ENCODE data around the gene PHACTR3. TPM values are rescaled to one million over a fixed set of nuclear protein-coding genes. Genes with fewer than 3 reads are reported as not detected.

Gene PHACTR3
- total RNA-seq, 4 donors from 2014 or later: 5.4 to 15.9 (median 10.0) TPM

DNA sequence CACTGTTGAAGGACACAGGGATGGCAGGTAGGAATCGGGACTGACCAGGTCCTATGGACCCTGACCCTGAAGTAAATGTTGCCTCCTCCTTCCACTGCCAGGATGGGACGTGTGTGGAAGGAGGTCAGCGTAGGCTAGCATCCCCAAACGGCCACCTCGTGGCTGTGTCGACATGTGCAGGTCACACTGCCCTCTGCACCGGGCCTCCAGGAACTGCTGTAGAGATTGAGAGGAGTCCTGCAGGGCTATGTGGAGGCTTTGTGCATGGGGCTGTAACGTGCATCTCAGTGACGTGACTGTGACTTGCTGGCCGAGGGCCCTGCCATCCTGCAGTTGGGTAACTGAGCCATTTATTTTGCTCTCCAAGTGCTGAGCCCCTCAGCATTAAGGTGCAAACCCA lies 149.5 kb downstream of the PHACTR3 start:
- no peak for DNase-seq (ENCODE audit: low spot score in 2 of 2)
- no peak overlapping the region for H3K4me3 ChIP-seq
- no peaks in the 10 kb centered on the region for H3K9me3 ChIP-seq
- peaks cover 0 to 26% (median 0%) of the 10 kb centered on the region in 4 donors for H3K4me1 ChIP-seq
- H3K27me3 ChIP-seq: peaks cover 0 to 61% of the 10 kb centered on the region in 2 donors
- H3K36me3 ChIP-seq: no peaks in the 10 kb centered on the region
- WGBS, 2 donors: 70% methylated on average over 9 to 10 of the region's 10 CpGs
- no peak overlapping the region for H3K27ac ChIP-seq
- no peak for TF ChIP-seq EP300 (IDR thresholded peaks at IDR 0.05)
- TF ChIP-seq, protein P1, sequence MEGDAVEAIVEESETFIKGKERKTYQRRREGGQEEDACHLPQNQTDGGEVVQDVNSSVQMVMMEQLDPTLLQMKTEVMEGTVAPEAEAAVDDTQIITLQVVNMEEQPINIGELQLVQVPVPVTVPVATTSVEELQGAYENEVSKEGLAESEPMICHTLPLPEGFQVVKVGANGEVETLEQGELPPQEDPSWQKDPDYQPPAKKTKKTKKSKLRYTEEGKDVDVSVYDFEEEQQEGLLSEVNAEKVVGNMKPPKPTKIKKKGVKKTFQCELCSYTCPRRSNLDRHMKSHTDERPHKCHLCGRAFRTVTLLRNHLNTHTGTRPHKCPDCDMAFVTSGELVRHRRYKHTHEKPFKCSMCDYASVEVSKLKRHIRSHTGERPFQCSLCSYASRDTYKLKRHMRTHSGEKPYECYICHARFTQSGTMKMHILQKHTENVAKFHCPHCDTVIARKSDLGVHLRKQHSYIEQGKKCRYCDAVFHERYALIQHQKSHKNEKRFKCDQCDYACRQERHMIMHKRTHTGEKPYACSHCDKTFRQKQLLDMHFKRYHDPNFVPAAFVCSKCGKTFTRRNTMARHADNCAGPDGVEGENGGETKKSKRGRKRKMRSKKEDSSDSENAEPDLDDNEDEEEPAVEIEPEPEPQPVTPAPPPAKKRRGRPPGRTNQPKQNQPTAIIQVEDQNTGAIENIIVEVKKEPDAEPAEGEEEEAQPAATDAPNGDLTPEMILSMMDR (IDR thresholded peaks at IDR 0.05): no peak
- TF ChIP-seq POLR2A (IDR thresholded peaks at IDR 0.05): no peak

DNA sequence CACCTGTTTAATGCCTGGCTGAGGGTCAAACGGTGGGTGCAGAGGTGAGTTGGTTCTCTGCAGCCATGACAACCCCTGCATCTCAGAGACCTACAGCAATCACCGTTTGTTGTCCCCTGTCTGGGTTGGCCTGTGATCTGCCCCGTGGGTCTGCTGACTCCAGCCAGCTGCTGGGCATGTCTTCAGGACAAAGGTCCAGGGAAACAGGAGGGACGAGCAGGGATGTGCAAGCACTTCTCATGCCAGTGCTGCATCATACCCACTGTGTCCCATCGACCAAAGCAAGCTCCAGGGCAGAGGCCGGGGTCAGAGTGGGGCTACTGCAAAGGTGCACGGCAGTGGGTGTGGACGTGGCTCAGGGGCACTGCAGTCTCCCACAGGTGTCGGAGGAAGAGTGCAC lies 150.2 kb downstream of the PHACTR3 start:
- Histone ChIP-seq H3K9me3 (no peaks in the 10 kb centered on the region), H3K4me1 (peaks cover 0 to 19% (median 0%) of the 10 kb centered on the region in 4 donors), H3K27ac (no peak overlapping the region), H3K4me3 (no peak overlapping the region), H3K27me3 (peaks cover 0 to 61% of the 10 kb centered on the region in 2 donors), H3K36me3 (no peaks in the 10 kb centered on the region)
- DNase-seq (ENCODE audit: low spot score in 2 of 2): no peak
- TF ChIP-seq, protein P1 (IDR thresholded peaks at IDR 0.05): no peak
- TF ChIP-seq EP300 (IDR thresholded peaks at IDR 0.05) (no peak), POLR2A (IDR thresholded peaks at IDR 0.05) (no peak)
- WGBS, 2 donors: 65 to 69% methylated on average over 9 of the region's 9 CpGs

DNA sequence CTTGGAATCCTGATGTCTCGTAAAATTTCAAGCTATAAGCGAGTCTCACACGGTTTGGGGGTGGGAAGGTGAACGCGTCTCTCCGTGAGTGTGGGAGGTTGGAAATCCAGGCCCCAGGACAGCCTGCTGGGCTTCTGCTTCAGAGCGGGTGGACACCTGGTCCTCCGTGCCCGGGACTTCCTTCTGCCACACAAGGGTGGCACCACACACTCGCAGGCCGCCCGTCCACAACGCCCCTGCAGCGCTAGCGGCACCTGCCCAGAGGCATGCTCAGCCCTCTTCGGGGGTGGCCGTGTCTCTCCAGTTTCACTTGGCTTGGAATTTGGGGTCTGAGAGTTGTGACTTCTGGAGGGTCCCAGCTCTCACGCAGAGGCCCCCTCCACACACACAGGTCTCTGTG lies 151.9 kb downstream of the PHACTR3 start:
- no peak for DNase-seq (ENCODE audit: low spot score in 2 of 2)
- Histone ChIP-seq H3K27ac (no peak overlapping the region), H3K4me3 (no peak overlapping the region), H3K36me3 (no peaks in the 10 kb centered on the region), H3K9me3 (no peaks in the 10 kb centered on the region), H3K4me1 (peaks cover 0 to 14% (median 0%) of the 10 kb centered on the region in 4 donors), H3K27me3 (peaks cover 0 to 52% of the 10 kb centered on the region in 2 donors)
- TF ChIP-seq POLR2A (IDR thresholded peaks at IDR 0.05): no peak
- no peak for TF ChIP-seq EP300 (IDR thresholded peaks at IDR 0.05)
- TF ChIP-seq, protein P1 (IDR thresholded peaks at IDR 0.05): no peak
- WGBS, 2 donors: 87 to 93% methylated on average over 18 of the region's 18 CpGs

DNA sequence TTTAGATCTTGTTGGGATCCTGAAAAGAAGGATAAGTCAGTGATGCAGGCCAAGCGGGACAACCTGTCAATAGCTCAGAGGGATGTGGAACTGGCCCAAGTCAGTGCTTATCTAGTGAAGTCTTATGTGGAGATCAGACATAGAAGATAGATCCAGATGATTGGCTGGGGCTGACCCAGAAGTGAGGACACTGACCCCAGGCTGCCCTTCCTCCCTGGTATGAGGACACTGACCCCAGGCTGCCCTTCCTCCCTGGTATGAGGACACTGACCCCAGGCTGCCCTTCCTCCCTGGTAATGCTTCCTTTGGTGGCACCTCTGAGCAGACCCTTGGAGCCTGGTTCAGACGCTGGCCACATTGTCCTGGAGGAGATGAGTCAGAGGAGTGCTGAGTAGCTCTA lies 159.7 kb downstream of the PHACTR3 start:
- TF ChIP-seq, protein P1 (IDR thresholded peaks at IDR 0.05): no peak
- no peak for TF ChIP-seq POLR2A (IDR thresholded peaks at IDR 0.05)
- no peak for TF ChIP-seq EP300 (IDR thresholded peaks at IDR 0.05)
- 49 to 67% methylated on average over 2 of the region's 2 CpGs for WGBS, 2 donors
- Histone ChIP-seq H3K4me3 (no peak overlapping the region), H3K27me3 (no peaks in the 10 kb centered on the region), H3K36me3 (no peaks in the 10 kb centered on the region), H3K4me1 (no peaks in the 10 kb centered on the region), H3K9me3 (peaks cover 0 to 4% (median 0%) of the 10 kb centered on the region in 4 donors), H3K27ac (no peak overlapping the region)
- no peak for DNase-seq (ENCODE audit: low spot score in 2 of 2)

DNA sequence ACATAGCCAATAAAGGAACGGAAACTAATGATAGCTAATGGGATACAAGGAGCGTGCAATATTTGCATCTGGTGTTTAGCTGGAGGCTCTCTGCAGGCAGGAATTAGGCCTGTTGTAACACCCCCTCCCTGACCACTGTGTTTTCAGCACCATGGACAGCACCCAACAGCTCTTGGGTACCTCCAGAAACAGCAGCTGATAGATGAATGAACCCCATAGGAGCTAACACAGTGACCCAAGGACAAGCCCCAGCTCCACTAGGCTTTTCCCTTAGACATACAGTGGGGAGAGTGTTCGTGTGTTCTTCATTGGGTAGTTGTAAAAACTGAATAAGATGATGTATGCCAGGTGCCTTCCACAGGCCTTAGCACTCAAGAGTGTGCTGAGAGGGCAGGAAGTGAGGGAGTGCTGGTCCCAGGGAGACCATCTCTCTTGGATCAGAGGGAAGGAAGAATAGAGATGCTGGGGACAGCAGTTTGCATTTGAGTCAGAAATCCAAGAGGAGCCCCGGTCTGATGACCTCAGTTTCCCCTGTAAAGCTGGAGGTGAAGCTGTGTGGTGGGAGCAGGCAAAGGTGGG lies 161.3 kb downstream of the PHACTR3 start:
- Histone ChIP-seq H3K9me3 (peaks cover 0 to 4% (median 0%) of the 10 kb centered on the region in 4 donors), H3K27ac (no peak overlapping the region), H3K4me1 (no peaks in the 10 kb centered on the region), H3K4me3 (no peak overlapping the region), H3K27me3 (no peaks in the 10 kb centered on the region), H3K36me3 (no peaks in the 10 kb centered on the region)
- WGBS, 2 donors: 76 to 82% methylated on average over 4 of the region's 4 CpGs
- TF ChIP-seq POLR2A (IDR thresholded peaks at IDR 0.05) (no peak), EP300 (IDR thresholded peaks at IDR 0.05) (no peak)
- TF ChIP-seq, protein P1 (IDR thresholded peaks at IDR 0.05): no peak
- DNase-seq (ENCODE audit: low spot score in 2 of 2): no peak

All from tibial nerve (tissue), 4 donors.